NB4 (cell line): ENCODE data around the gene IQGAP2.
A peak's percentile ranks its signal among the peaks of the same experiment; 100 is the strongest.
"Not testable (repeated sequence)": the region's sequence is repeated elsewhere in the genome, so short reads cannot be mapped to it uniquely, and the experiment has no call there.

Experiments
- DNase-seq: peaks from one replicate; pipeline ENCODE4 v3.0.0; 2010; ENCODE audit warnings: low read depth
- H3K4me3 ChIP-seq: one replicate; pipeline ENCODE4 v1.5.1; 2011; ENCODE audit warnings: mild to moderate bottlenecking, low read depth, low read length, moderate library complexity
- MYC ChIP-seq: IDR thresholded peaks from 2 replicates; pipeline ENCODE4 v1.6.1; 2011; ENCODE audit warnings: low read depth, low read length
- POLR2A ChIP-seq: IDR thresholded peaks from 2 replicates; pipeline ENCODE4 v1.6.1; 2011; ENCODE audit warnings: mild to moderate bottlenecking; ENCODE audit not compliant: insufficient read length; ENCODE audit errors: extremely low read depth
- TF ChIP-seq, protein P1 (sequence below): IDR thresholded peaks from one replicate; pipeline ENCODE4 v1.5.1; 2012; ENCODE audit warnings: low read depth, low read length
- TF ChIP-seq, protein P2 (sequence below): IDR thresholded peaks from 2 replicates; pipeline ENCODE4 v1.6.1; 2011; ENCODE audit warnings: low read depth, low read length

The IQGAP2 gene

DNA sequence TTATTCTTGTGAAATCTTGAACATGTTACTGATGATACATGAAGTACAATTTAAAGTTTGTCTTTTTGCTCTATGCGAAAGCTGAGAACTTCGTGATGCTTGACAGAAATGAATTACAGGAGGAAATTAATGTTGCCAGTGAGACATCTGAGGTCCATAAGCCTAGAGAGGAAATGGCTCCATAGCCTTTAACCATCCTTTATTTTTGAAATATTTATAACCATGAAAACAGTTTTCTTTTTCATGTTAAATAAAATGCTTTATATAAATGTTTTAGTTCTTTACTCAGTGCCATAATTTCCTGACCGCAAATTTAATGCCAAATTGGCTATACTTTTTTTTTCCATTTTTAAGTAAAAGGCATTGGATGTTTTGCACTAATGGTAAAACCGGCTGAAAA lies 191.0 kb downstream of the IQGAP2 start:
- DNase-seq, result no peak
- no peak overlapping the region for H3K4me3 ChIP-seq
- TF ChIP-seq POLR2A, result no peak
- TF ChIP-seq, protein P1, sequence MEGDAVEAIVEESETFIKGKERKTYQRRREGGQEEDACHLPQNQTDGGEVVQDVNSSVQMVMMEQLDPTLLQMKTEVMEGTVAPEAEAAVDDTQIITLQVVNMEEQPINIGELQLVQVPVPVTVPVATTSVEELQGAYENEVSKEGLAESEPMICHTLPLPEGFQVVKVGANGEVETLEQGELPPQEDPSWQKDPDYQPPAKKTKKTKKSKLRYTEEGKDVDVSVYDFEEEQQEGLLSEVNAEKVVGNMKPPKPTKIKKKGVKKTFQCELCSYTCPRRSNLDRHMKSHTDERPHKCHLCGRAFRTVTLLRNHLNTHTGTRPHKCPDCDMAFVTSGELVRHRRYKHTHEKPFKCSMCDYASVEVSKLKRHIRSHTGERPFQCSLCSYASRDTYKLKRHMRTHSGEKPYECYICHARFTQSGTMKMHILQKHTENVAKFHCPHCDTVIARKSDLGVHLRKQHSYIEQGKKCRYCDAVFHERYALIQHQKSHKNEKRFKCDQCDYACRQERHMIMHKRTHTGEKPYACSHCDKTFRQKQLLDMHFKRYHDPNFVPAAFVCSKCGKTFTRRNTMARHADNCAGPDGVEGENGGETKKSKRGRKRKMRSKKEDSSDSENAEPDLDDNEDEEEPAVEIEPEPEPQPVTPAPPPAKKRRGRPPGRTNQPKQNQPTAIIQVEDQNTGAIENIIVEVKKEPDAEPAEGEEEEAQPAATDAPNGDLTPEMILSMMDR, result no peak

DNA sequence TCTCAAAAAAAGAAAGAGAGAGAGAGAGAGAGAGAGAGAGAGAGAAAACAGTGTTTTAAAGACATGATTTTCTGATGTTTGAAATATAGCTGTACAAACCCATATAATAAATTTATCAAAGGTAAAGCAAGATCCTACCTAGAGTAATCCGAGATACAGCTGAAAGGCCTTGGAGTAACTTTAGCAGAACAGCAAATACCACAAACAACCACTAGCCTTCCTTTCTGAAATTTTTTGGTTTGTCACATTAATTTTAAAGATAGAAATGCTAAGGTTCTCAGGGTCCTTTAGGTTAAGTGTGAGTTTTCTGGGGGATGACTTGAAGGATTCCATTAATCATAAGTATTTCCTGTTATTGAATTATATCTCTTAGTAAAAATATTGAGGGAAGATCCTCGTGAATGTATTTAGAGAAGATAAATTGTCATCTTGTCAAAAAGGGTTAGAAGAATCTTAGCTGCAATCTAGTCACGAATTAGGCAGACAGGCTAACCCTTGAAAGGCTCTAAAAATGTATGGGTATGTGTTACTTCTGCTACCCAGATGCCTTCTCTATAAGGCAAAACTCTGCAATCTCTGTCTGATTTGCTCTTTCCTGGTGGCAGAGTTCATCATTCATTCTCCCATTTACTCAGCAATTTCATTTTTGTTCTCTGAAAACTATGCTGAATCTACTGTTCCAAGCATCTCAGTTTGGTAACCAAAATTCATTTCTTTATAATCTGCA lies 192.8 kb downstream of the IQGAP2 start:
- no peak for TF ChIP-seq POLR2A
- no peak for TF ChIP-seq MYC
- TF ChIP-seq, protein P1, result no peak
- TF ChIP-seq, protein P2, sequence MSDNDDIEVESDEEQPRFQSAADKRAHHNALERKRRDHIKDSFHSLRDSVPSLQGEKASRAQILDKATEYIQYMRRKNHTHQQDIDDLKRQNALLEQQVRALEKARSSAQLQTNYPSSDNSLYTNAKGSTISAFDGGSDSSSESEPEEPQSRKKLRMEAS, result no peak
- no peak for DNase-seq
- no peak overlapping the region for H3K4me3 ChIP-seq

DNA sequence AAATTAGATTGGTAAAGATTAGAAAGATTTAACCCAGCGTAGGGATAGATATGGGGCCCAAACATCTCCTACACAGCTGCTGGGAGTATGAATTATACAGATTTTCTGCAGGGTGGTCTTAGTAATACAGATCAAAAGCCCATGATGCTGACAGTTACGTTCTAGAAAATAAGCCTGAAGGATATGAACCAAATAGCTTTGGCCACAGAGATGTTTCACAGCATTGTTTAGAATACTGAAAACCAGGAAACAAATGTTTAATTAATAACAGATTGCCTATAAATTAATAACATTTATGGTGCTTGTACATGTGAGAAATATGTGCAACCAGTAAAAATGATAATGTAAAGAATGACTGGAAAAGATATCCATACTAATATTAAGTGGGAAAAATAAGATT lies 195.4 kb downstream of the IQGAP2 start:
- no peak for DNase-seq
- H3K4me3 ChIP-seq, result no peak overlapping the region
- TF ChIP-seq POLR2A (no peak), MYC (no peak)
- TF ChIP-seq, protein P1, result no peak
- TF ChIP-seq, protein P2, result no peak

DNA sequence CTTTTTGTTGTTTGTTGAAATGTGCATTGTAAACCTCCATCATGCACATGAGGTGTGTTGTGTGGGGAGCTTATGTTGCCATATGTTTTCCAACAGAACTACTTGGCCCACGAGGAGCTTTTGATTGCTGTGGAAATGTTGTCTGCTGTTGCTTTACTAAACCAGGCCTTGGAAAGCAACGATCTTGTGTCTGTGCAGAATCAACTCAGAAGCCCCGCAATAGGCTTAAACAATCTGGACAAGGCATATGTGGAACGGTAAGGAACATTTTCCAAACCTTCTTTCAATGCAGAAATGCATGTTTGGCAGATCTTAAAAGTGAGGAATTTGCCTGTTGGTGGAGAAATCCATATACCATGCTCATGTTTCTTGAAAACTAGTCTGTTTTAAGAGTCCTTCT lies 197.6 kb downstream of the IQGAP2 start:
- no peak overlapping the region for H3K4me3 ChIP-seq
- no peak for DNase-seq
- TF ChIP-seq, protein P1, result no peak
- no peak for TF ChIP-seq MYC
- TF ChIP-seq, protein P2, result no peak
- no peak for TF ChIP-seq POLR2A

DNA sequence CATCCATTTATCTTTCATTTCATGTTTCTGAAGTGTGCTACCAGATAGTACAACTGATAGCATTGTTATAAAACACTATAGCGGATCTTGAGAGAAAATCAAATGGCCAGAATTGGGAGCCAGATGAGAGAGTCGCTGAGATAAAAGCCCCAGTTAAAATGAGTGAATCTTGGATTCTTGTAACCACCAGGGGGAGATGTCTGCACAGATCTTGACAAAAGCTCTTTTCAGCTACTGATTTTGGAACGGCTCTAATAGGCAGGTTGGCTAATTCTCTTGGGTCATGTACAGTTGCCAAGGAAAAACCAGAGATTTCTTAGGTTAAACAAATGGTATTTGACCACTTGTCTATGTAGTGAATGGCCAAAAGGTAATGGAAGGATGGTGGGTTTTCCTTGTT lies 198.4 kb downstream of the IQGAP2 start:
- DNase-seq, result peak; percentile 61
- TF ChIP-seq, protein P1, result peak; percentile 66
- TF ChIP-seq POLR2A, result no peak
- no peak overlapping the region for H3K4me3 ChIP-seq

DNA sequence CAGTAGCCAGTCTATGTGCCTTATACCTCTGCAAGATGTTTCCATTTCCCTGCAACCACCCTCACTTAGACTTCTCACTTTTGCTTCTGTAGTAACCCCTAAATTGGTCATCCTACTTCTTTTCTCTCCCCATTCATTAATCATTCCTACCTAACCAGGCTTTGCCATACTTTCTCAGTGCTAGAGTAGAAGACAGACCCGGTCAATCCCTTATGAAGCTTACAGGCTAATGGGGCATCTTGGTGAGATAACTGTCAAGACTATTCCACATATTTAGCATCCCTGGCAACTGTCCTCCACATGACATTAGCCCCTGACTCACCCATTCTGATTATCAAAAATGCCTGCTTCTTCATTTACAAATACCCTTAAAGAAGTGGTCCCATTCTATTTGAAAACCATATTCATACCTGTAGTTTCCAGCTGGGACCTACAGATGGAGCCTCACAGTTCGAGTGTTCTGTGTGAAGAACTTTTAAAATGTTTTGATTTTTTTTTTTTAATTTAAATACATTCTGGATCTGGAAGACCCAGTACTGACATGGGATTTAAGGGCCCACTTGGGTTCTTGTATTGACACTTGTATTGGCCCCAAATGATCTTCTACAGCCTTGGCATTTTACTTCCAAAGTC lies 199.1 kb downstream of the IQGAP2 start:
- no peak for DNase-seq
- TF ChIP-seq, protein P1, result no peak
- TF ChIP-seq MYC (no peak), POLR2A (no peak)
- TF ChIP-seq, protein P2, result no peak
- H3K4me3 ChIP-seq, result no peak overlapping the region

DNA sequence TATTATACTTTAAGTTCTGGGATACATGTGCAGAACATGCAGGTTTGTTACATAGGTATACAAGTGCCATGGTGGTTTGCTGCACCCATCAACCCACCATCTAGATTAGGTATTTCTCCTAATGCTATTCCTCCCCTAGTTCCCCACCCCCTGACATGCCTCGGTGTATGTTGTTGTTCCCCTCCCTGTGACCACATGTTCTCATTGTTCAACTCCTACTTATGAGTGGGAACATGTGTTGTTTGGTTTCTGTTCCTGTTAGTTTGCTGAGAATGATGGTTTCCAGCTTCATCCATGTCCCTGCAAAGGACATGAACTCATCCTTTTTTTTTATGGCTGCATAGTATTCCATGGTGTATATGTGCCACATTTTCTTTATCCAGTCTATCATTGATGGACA lies 200.9 kb downstream of the IQGAP2 start:
- not testable (repeated sequence) for H3K4me3 ChIP-seq, DNase-seq
